Measurements from ENCODE around the gene TUBA4A.

Gene TUBA4A

DNA sequence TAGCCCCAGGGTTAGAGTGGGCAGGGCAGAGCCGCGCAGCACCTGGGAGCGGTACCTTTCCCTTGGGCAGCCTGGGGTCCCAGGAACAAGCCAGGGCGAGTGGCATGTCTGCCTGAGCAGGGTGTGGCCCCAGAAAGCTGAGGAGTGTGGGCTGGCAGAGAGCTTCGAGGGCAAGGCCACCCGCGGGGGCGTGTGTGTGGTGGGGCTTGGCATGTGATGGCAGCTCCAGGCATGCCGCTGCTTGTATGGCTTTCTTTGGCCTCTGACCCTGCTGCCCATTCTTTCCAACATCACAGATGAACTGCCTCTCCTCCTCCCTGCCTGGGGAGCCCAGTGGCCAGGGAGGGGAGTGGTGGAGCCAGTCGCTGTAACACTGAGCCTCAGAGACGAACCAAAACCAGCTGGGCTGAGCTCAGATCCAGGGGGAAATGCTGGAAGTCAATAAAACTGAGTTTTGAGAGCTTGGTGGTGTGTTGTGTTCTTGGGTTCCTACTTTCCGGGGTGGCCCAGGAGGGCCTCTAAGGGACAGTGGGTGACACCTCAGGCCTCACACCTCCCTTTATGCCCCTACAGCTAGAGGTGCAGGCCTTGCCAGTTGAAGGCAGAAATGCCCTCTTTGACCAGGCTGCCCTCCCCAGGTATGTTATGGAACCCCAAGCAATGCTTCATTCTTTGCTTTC is 32.9 kb upstream of the TUBA4A start:
- no peak for DNase-seq

DNA sequence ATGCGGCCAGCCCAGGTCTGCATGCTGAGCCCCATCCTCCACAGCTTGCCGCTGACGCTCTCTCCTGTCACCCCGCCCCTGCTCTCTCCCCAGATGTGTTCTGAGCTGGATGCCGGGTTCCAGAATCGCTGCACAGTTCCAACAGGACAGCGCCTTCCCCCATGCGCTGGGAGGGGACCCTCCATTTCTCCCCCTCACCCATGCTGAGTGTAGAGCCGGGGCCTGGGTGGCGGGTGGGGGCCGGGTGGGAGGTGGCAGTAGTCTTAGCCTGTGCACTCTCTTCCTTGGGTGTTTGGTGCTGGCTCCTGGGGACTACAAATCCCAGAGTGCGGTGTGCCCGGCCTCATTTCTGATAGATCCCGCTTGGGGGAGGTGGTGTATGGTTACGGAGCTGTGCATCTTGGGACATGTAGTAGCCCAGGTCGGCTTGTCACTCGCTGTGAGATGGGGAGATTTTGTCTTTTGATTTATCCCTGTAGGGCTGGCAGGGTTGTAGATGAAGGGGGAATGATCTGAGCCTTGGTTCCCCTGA is 32.2 kb upstream of the TUBA4A start:
- peak; percentile 78 for DNase-seq

DNA sequence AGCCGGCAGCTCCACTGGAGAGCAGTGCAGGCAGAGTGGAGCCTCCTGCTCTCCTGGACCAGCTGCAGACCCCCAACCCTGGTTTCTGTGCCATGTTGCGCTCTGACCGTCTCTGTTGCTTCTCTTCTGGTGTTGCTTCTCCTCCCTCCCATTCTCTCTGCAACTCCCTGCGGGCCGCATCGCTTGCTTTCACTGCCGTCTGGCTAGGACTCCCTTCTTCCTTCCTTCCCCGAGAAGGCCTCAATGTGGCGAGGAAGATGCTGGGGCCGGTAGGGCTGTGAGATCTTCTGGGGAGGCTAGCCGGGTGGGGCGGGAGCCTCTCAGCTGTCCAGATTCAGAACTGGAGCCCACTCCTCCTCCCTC is 31.6 kb upstream of the TUBA4A start:
- no peak for DNase-seq

DNA sequence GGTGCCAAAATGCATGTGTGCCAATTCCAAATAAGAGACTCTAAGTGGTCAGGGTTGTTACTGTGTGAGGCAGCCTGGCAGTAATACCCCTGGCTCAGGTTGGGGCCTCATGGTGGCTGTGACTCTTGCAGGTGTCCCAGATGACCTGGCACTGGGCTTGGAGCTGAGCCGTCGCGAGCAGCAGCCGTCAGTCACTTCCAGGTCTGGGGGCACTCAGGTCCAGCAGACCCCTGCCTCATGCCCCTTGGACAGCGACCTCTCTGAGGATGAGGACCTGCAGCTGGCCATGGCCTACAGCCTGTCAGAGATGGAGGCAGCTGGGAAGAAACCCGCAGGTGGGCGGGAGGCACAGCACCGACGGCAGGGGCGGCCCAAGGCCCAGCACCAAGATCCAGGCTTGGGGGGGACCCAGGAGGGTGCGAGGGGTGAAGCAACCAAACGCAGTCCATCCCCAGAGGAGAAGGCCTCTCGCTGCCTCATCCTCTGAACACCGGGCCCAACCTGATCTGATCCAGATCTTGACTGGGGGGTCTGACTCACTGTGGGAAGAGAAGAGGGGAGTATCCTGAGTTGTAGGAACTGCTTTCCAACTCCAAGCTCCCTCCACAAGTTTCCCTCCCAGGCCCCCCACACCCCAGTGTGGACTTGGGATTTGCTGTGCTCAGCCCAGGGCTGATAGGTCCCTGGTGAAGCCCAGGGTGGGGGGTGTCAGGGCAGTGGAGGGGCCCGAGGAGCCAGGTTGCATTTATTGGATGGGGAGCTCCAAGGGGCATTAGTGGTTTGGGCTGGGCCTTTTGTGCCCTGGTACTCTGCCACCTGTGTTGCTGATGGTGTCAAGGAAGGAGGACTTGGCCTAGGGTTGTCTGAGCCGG is 31.0 kb upstream of the TUBA4A start:
- DNase-seq: no peak

DNA sequence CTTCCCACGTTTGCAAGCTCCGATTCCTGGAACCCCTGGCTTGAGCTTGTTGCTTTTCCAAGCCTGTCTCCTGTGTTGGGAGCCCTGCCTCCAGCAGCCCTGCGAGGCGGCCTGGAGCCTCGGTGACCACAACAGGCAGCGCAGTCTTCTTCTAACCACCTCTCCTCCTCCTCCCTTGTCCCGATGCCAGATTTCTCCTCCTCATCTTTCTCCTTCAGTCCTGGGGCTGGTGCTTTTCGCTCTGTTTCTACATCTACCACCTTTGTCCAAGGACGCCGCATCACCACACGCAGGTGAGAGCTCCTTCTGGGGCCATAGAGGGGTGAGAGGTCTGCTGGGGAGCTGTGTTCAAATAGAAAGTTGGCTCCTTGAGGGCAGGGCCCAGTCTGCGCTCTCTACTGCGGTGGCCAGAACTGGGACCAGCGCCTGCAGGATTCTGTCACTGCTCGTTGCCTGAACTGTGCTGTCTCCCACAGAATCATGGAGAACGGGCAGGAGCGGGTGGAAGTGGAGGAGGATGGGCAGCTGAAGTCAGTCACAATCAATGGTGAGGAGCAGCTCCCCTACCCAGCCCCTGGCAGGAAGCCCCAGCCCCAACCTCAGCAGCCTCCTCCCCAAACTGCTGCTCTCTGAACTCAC is 29.3 kb upstream of the TUBA4A start:
- no peak for DNase-seq

DNA sequence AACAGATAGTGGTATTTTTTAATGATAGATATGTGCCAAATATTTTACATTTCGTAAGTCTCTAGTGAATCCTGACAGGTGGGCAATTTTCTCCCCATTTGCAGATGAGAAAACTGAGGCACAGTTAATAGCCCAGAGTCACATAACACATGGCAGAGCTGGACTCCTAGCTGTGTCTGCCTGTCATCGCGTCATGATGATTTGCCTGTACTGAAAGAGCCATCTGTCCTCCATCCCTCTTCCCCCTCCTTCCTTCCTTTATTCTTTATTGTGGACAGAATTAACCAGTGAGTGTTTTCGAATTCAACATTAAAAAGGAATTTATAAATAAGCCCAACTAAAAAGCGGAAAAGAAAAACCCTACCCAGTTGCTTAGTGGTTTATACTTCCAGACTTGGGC is 28.7 kb upstream of the TUBA4A start:
- no peak for DNase-seq

DNA sequence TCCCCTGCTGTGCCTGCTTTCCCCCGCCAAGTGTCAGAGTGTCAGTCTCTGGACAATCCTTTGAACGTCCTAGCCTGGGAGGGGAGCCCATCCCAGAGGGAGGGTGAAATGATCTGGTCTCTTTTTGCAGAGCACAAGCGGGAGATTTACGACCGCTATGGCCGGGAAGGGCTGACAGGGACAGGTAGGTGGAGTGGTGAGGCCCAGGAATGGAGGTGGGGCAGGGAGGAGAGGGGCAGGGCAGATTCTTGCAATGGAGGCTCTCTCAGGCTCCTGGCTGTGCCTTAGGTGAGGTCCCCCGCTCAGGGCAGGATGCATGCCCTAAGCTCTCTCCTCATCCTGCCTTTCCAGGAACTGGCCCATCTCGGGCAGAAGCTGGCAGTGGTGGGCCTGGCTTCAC is 27.9 kb upstream of the TUBA4A start:
- DNase-seq: no peak

DNA sequence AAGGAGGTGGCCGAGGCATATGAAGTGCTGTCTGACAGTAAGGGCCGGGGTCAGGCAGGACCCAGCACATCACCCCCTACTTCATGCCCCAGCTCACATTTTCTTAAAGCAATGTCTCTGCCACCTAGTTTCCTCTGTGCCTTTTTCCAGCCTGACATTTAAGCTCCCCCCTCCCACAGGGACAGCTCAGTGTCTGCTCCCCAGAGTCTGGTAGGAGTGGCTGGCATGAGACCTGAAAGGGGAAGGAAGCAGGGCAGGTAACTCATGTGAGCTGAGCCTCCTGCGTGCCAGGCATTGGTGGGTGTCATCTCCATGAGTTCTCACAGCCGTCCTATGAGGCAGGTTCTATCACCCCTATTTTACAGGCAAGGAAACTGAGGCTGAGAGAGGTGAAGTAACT is 26.9 kb upstream of the TUBA4A start:
- DNase-seq: no peak

DNA sequence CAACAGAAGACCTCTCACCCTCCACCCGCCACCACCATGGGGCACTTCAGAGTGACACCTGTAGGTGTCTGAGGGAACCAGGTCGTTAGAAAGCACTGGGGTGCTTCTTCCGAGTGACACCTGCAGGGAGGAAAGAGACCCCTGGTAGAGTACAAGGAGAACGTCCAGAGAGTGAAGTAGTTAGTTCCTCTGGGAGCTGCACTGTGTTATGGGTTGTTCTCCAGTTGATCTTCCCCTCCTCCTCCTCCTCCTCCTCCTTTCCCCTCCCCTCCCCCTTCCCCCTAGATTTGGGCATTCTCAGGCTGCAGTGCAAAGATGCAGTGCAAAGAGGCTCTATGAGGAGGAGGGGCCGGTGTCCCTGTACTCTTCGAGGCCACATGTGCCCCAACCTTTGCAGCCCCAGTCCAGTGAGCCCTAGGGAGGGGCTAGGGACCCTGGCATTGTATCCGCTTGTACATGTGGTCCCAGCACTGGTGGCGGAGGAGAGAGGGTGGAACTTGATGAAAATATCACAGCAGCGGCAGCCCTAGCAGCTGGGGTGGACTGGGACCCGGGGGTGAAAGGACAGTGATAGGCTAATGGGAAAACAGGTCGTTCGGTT is 26.3 kb upstream of the TUBA4A start:
- DNase-seq: no peak

DNA sequence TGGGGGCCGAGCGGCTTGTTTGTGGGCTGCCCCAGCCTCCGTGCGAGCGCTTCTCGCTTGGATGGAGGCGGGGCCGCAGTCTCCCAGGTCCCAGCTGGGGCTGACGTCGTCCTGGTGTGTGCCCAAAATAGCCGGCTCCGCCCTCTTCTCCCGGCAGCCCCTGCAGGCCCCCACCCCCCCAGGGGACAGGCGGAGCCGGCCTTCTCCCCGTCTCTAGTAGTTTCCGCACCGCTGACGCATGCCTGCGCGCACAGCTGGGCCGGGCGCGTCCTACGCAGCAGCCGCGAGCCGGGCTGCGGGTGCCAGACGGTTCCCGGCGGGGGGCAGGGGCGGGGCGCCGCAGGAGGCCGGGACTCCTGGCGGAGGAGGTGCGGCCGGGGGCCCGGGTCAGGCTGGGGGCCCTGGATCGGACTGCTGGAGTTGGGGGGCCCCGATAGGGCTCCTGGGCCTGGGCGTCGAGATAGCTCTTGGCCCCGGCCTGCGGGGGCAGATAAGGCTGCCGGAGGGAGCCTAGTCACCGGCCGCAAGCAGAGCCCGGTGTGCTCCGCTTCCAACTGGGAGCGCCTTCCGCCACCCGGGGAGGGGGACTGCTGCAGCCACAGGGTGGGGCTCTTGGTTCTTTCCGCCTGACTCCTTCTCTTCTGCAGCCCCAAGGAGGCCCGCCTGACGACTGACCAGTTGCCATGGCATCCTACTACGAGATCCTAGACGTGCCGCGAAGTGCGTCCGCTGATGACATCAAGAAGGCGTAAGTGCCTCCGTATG is 25.6 kb upstream of the TUBA4A start, which contains the start of gene DNAJB2:
DNAJB2 (plus strand) TSS at position 216 of the 765 bp plus-strand sequence; CDS start at position 684, 468 bp downstream.
- DNase-seq: peak; percentile 99

DNA sequence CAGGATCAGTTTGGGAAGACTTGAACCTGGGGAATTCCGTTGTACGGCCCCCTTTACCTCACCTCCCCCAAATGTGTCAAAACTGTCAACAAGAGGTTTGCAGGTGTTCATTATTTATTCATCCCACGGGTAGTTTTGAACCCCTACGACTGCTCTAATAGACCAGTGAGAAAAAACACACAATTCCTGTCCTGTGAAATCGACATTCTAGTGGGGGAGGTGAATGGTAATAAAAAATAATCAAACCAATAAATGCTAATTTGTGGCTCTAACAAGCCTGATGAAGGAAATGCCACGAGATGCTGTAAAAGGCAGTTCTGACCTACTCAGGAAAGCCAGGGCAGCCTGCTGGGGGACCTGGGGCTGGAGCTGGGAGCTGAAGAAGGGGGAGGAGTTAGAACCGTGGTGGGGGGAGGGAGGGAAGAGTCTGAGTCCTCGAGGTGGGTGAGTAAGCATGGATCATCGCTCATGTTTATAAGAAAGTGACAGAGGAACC is 25.0 kb upstream of the TUBA4A start:
- DNase-seq: no peak

DNA sequence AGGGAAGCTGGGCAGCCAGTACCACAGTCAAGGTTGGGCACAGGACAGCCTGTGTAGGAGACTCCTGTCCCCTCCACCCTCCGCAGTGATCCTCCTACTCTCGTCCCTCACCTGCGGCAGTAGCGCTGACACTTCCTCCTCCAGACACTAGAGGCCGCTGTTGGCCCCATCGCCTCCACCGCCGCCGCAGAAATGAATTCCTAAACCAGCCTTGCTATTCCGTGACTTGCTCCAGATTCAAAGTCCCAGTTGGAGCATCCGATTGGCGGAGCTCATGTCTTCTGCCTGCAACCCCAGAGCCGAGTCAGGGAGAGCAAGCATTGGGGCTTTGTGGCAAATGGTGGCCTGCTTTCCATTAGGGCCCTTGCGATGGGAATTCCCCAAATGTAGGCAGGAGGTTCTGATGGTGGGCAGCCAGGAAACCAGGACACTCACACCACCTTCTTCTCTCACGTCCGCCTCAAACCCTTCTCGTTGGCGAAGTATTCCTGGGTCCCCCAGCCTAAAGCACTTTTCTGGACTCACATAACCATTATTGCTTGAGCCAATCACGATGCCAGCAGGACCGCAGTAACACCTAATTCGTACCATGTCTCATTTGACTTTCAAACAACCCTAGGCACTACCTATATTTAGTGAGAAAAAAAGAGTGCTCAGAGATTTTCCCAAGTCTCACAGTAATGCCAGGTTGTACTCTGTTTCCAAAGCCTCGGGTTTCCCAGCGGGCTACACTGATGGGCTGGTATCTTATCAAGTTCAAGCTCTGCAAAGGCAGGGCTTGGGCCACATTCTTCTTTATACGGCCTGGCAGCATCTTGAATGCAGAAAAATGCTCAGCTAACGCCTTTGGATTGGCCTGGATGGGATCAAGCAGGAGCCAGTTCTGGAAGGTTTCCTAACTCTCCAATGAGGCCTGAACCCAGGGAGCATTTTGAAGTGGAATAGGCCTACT is 24.3 kb upstream of the TUBA4A start:
- peak; percentile 88 for DNase-seq

DNA sequence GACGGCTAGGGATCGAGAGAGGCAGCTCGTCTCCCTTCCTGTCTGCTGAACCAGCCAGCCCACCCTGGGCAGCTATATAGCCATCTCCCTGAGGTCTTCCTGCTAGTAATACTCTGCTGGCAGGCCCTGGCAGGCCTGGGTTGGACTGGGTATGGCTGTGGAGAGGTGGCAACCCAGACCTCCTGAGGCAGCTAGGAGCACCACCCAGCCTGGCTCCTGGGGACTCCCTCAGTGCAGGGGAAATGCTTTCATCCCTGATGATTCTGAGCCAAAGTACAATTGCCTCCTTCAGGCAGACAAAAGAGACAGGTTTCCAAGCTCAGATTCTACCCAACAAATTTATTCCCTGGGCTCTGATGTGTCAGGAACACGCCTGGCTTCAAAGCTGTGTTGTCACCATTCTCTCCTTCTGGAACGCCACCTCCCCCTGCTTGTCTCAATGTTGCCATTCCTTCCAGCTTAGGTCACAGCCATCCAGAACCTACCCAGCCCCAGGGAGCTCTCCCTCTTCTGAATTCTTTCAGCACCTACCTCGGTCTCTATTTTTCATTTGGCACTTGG is 20.7 kb upstream of the TUBA4A start:
- no peak for DNase-seq

DNA sequence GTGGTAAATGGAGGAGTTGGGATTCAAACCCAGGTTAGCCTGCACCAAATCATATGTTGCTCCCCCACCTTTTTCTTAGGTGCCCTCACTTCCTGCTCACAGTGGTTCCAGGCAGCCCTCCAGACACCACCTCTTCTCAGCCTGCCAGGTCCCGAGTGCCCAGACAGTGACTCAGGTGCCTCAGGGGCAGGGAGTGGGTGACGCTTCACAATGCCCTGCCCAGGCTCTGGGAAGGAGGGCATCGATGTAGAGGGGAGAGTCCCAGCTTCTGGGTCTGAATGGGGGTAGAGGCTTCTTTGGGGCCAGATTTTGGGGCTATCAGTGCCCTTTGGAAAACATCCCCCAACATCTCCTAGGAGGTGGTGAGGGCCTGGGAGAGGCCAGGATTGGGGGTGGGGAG is 20.2 kb upstream of the TUBA4A start:
- no peak for DNase-seq

DNA sequence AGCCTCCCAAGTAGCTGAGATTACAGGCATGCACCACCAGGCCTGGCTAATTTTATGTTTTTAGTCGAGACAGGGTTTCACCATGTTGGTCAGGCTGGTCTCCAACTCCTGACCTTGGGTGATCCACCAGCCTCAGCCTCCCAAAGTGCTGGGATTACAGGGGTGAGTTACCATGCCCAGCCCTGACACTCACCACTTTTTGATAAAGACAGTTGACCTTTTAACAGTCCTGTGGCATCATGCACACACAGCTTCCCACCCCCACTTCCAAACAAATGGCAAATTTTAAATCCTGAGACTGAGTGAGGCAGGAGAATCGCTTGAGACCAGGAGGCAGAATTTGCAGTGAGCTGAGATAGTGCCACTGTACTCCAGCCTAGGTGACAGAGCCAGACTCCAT is 19.3 kb upstream of the TUBA4A start:
- no peak for DNase-seq

DNA sequence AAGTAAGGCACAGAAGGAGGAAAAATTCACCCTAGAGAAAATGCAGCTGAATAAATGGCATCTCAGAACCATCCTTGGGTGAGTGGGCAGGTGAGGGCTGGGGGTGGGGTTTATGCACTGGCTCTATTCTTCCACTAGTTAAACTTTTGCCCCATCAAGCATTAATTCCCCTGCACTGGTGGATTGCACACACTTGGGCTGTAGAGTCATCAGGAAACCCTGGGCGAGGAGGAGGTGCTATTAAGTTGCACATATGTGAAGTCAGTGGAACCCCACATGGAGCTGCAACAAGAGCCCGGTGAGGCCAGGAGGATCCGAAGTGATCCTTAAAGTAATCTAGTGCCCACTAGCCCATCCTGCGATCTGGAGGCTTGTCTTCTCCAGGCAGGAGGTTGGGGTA is 18.6 kb upstream of the TUBA4A start:
- no peak for DNase-seq

DNA sequence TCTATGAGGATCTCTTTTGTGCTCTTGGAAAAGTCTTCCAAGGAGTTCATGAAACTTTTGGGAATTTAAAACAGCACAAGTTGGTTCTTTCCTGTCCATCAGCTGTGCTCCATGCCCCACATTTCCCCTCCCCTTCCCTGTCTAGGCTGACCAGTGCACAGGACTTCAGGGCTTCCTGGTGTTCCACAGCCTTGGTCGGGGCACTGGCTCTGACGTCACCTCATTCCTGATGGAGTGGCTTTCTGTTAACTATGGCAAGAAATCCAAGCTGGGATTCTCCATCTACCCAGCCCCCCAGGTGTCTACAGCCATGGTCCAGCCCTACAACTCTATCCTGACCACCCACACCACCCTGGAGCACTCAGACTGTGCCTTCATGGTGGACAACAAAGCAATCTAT is 17.3 kb upstream of the TUBA4A start:
- DNase-seq: no peak

DNA sequence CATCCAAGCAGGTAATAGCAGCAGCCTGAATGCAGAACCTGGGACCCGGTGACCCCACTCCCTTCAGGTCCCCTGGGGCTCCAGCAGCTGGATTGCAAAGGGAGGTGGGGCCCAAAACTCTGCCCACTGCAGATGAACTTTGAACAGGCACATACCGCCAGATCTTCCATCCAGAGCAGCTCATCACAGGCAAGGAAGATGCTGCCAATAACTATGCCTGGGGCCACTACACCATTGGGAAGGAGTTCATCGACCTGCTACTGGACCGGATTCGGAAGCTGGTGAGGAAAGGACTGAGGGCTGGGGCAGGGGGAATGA is 16.3 kb upstream of the TUBA4A start:
- DNase-seq: no peak

DNA sequence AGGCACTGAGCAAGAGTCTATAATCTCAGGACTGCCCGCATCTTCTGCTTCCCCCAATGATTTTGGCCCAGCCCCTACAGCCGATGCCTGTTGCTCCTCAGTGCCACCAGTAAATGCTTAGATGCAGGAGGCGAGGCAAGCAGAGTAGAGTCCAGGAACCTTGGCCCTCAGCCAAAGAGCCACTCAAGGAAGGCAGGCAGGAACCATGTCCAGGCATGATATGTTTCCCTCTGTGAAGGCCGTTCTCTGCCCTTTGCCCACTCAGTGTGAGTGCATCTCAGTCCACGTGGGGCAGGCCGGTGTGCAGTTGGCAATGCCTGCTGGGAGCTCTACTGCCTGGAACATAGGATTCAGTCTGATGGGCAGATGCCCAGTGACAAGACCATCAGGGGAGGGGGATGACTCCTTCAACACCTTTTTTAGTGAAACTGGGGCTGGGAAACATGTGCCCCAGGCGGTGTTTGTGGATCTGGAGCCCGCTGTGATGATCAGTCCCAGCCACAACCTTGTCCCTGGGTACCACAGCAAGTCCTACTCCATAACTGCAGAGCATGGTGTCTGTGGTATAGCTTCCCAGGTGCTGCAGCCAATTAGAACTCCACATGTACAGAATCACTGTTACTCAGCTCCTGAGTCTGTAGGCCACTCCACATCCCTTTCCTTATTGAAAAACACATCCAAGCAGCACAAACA is 15.8 kb upstream of the TUBA4A start:
- DNase-seq: no peak

DNA sequence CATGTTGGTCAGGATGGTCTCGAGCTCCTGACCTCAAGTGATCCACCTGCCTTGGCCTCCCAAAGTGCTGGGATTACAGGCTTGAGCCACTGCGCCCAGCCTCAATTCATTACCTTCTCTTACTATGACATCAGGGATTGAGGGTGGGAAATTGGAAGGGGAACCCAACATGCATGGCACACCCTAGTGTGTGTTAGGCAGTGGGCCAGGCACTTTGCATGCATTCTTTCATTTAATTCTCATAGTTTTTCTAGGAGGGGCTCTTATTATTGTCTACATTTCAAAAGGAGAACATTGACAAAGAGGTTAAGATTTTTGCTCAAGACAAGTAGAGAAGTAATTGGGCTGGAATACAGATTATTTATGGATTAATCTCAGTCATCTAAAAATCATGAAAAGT is 14.6 kb upstream of the TUBA4A start:
- DNase-seq: no peak
